HG02884 (cell line): ENCODE data around the gene CCDC178.

ENCODE experiments used
- ATAC-seq: cut with Tn5 transposase; IDR thresholded peaks from one replicate; pipeline ENCODE4 v1.9.1; 2021; ENCODE audit warnings: mild to moderate bottlenecking, moderate library complexity; ENCODE audit not compliant: unreplicated experiment

CCDC178 gene

GRCh38 chr18:32930695-32931301 lies 509.7 kb downstream of the CCDC178 start:
- peak; percentile 100 for ATAC-seq

GRCh38 chr18:32929213-32929612 lies 511.3 kb downstream of the CCDC178 start:
- ATAC-seq, result no peak

DNA sequence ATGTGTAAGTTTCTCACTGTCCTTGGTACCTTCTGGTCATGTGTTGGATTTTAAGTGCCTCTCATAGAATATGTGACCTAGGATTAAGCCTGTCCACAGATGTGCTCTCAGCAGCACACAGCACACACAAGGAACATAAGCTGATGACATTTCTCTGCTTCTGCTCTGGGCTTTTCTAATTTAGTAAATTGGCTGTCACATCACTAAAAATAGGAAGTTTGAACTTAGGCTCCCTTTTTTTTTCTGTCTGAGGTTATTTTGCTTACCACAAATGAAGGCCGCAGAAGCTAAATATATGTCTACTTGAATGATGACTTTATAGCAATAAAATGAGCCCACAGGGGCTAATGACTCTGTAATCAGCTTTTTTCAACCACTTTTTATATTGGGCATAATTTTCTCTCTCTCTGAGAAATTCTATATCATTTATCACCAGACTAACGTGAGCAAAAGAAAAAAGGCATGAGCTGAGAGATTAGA lies 517.5 kb downstream of the CCDC178 start:
- ATAC-seq, result peak; percentile 49

- ATAC-seq, result no peak
These were observed 519.4 kb downstream of the CCDC178 start for GRCh38 chr18:32920796-32921787.

- ATAC-seq, result peak; percentile 88
These were observed 520.7 kb downstream of the CCDC178 start for GRCh38 chr18:32919799-32920198.

DNA sequence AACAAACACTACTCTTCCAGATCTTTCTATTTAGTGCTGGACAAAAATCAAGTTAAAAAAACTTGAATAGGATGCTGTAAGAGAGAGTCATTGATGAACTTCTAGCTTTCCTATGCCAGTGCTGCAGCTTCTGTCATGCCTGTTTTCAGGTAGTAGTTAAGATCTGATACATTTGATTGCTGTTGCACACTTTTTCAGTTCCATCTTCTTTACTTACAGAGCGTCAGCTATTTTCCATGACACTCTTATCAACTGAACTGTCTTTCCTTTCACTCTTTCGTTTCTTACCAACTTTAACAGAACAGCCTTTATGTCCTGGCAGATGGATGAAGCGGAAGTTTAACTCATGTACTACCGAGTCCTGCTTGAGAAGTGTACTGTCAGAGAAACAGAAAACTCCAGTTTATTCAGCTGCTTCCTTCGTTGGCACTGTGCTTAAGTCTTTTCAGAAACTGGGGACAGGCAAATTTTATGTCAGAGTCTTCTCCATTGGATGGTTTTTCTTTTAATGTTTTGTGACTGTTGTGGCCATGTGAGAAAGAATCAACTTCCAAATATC lies 521.8 kb downstream of the CCDC178 start:
- no peak for ATAC-seq

GRCh38 chr18:32915516-32915915 lies 525.0 kb downstream of the CCDC178 start:
- no peak for ATAC-seq

DNA sequence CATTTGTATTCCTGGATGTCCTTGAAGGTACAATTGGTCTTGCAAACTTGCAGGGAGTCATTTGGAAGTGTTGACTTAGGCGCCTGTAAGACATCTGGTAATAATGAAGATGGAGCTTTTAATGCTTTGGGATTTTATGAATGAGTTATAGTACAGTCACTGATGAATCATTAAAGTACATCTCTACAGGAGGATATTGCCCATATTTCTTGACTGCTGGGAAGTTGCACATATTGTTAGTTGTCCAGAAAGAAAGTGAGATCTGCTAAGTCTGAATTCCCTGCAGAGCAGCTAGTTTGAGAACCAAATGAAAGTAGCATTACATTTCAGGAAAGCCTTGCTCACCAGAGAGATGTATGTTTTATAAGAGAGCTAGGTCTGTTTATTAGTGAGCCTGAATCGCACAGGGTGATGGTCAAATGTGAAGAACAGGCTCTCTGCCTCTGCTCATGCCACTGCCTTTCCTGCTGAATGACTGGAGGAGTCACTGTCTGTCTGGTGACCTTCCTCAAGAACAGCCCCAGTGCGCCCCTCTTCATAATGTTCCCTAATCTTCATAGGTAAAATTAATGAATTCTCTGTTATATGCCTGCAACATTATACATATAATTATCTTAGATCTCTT lies 528.7 kb downstream of the CCDC178 start:
- ATAC-seq, result no peak

GRCh38 chr18:32910694-32911296 lies 529.7 kb downstream of the CCDC178 start:
- ATAC-seq, result no peak

GRCh38 chr18:32909798-32910561 lies 530.5 kb downstream of the CCDC178 start:
- no peak for ATAC-seq

GRCh38 chr18:32908424-32908805 lies 532.1 kb downstream of the CCDC178 start:
- ATAC-seq, result no peak

DNA sequence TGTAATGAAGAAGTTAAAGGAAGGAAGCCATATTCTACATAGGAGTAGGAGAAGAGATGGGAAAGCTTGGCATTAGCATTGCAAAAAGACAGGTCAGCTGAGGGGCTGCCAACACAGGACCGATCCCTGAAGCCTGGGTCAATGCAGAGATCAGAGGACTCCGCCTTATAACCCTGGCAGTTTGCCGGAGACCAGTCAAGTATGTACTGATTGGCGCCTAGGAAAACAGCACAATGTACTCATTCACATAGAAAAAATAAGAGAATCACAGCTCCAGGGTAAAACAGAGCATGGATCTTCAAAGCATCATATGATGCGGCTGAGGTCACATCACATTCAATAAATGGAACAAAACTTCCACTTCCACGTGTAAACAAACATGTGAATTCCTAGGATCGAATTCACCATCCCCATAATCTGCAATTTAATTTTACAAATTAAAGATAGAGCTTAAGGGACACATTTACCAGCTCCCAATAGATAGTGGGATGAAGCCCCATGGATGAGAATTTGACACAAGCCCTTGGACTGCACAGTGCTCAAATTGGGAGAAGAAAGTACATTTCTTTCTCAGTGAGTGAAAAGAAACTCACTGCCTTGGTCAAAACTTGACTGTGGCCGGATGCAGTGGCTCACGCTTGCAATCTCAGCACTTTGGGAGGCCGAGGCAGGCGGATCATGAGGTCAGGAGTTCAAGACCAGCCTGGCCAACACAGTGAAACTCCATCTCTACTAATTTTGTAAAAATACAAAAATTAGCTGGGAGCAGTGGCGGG lies 532.7 kb downstream of the CCDC178 start:
- no peak for ATAC-seq

- ATAC-seq, result no peak
These were observed 533.3 kb downstream of the CCDC178 start for GRCh38 chr18:32907311-32907585.

- no peak for ATAC-seq
These were observed 533.8 kb downstream of the CCDC178 start for GRCh38 chr18:32906506-32907310.

DNA sequence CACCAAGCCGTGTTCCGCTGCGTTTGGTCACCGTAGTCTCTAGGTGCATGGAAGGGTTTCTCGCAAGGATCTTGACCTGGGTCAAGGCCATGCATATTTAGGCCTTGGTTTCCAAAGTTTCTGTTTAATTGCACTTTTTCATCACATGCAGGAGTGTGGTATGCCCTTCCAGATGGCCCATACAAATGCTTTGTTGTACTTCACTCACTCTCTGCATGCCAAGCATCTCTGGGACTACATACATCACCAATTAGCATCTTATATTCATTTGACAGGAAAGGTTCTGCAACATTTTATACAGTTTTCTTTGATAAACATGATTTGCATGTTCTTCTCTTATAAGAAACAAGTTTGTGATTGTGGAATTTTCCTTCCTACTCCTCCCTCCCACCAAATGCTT lies 534.9 kb downstream of the CCDC178 start:
- no peak for ATAC-seq

- ATAC-seq, result no peak
These were observed 537.8 kb downstream of the CCDC178 start for GRCh38 chr18:32902568-32903330.

DNA sequence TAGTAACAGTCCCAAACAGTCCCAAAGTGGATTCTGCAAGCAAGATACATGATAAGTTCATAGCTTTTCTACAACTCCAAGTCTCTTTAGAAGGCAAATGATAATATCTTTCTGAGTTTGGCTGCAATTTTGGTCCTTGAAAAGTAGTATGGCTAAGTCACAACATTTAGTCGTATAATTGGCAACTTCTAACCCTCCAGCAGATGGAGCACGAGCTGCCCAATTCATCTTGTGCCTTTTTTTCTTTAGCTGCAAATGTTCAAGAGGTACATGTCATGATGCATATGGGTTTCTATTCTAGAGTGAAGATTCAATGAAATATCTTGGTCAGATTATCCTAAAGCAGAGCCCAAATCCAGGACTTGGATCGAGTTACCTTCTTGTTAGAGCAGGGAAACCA lies 540.7 kb downstream of the CCDC178 start:
- ATAC-seq, result no peak
